K562 treated with DMSO at 1 percent for 48 hours (cell line): ENCODE data around the gene NLRP6. TPM values are rescaled to one million over a fixed set of nuclear protein-coding genes. Genes with fewer than 3 reads are reported as not detected.

Experiments used
- total RNA-seq: library from RNA; unstranded; fragments of 300-600 nt; gene quantifications from 2 replicates; pipeline ENCODE4 v1.2.3, GENCODE V29; 2022; ENCODE audit warnings: low replicate concordance; ENCODE audit errors: extremely low read depth

The NLRP6 gene
- not detected in 2 replicates for total RNA-seq

DNA sequence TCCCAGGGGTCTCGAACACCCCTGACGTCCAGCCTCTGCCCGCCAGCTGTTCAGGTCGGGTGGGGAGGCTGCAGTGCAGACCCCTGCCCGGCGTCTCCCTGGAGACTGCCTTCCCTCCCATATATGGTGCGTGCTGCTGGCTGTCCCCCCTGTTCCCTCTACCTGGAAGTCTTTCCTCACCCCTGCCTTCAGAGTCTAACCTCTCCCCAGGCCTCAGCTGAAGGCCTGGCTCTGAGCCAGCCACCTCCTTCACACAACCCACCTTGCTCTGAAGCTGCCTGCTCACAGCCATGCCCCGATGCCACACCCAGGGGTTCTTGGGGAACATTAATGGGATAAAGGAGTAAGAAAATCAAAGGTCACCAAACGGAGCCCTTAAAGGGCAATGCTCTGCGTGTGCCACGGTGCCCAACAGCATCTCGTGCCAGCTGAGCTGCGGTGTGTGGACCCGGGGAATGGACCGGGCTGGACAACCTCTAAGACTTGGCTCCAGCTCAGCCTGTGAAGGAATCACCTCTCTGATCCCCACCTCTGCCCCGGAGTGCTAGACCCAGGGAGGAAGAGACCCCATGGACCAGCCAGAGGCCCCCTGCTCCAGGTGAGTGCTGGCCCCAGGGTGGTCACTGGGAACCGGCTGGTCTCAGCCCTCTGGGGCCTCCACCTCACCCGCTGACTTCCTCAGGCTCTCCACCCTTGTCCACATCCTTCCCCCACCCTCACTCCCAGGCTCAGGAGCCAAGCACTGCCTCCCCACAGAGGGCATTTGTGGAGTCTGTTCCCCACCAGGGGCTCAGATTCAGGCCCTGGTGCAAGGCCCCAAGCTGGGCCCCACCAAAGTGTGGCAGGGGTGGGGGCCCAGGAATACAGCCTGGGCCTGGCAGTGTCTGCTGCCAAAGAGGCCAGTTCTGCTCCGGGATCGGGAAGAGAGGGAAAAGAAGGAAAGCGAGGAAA, at the start of gene NLRP6:
NLRP6 (plus strand) TSS at position 407 of the 951 bp plus-strand sequence; CDS start at position 570, 163 bp downstream.

DNA sequence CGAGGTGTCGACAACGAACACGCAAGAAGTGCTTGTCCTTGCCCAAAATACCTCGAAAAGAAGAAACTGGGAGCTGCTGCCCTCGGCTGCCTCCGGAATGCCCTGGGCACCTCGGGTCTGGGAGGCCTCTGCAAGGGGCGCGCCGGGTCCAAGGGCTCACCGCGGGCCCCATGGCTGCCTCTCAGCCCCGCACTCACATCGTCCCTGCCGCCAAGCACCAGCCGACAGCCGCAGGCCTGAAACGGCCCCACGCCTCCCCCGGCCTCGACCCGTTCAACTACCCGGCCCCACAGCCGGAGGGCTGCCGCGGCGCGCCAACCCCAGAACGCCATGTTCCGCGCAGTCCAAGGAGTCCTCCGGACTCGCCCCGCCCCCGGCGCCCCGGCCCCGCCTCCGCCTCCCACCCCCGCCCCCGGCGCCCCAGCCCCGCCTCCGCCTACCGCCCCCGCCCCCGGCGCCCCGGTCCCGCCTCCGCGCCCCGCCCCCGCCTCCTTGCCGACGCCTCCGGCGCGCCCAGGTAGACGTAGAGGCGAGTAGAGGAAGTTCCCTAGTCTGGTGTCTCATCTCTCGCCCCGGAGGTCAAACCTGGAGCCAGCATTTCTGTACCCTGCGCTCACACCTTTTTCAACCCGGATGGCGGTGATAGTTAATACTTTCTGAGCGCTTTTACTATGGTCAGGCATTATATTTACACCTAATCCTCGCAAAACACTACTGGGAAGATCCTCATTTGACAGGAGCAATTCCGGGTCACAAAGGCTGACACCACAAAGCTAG, 42.0 kb upstream of the NLRP6 start, which contains the start of gene SIRT3:
SIRT3 (minus strand) TSS at position 346 of the 777 bp plus-strand sequence; CDS start at position 332, 14 bp downstream.

DNA sequence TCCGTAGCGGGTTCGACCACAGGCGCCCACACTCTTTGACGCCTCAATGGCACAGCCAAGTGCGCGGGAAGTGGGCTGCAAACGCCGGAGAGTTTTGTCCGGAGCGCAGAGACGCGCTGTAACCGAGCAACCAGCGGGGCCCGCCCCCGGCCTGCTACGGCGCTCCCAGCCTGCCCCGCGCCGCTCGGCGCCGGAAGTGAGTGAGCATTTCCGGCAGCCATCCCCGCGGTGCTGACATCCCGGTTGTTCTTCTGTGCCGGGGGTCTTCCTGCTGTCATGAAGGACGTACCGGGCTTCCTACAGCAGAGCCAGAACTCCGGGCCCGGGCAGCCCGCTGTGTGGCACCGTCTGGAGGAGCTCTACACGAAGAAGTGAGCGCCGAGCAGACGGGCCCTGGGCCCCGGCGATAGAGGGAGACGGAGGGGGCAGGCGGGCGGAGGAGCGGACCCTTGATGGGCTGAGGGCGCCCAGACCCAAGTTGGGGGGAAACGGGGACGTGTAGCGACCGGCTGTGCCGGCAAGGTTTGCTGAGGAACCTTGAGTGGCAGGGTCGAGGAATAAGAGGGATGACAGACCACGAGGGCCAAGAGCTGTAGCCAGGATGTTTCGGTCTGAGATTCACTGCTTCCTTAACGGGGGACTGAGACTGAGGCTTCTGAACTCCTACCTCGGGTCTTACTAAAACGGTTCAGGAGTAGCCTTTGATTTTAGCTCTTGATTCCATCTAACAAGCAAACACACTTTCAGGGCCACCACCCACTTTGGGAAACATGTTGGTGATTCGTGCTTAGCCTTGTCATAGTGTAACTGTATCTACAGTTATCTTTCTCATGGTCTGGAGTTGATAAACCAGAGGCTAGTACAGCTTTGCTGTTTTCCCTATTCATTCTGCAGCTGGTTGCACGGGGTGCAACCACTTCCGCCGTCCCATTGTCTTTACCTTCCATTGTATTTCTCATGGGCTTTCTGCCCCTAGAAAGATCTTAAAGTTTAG, 41.1 kb upstream of the NLRP6 start, which contains the start of gene PSMD13:
PSMD13 (plus strand) TSS at position 203 of the 994 bp plus-strand sequence; CDS start at position 277, 74 bp downstream.

DNA sequence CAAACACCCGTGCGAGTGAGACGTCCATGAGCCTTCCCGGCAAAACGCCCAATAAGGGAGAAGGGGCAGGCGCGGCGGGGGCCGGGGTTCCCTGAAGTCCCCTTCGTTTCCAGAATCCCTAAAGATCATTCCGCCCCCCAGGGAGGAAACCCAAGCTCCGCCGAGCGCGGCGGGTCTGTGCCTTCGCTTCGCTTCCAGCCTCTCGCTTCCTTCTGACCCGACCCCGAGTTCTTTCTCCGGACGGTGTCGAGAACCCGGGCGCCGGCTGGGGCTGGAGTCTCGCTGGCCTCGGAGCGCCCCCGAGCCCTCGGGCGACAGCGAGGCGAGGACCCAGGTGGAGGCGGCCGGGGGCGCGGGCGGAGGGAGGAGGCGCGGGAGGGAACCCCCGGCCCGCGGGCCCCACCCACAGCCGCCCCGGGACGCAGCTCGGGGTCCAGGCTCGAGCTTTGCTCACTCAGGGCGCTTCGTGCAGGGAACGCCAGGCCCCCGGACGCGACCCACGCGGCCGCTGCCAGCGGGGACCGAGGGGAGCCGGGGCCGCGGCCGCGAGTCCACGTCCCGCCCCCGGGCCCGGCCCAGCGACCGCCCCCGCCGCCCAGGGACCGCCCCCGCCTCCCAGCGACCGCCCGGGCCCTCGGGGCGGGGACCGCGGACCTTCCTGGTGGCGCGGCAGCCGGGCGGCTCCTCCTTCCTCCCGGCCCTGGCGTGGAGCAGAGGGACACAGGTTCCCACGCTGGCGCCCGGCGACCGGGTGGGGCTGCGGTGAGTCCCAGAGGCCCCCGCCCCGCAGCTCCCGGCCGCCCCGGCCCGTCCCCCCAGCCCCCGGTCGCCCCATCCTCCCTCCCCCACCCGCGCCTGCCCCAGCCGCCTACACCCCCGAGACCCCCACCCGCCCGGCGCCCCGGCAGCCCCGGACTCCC, 10.5 kb downstream of the NLRP6 start, which contains the start of gene PGGHG:
PGGHG (plus strand) TSS at position 649 of the 920 bp plus-strand sequence. CDS start 691 bp downstream, outside the sequence.

DNA sequence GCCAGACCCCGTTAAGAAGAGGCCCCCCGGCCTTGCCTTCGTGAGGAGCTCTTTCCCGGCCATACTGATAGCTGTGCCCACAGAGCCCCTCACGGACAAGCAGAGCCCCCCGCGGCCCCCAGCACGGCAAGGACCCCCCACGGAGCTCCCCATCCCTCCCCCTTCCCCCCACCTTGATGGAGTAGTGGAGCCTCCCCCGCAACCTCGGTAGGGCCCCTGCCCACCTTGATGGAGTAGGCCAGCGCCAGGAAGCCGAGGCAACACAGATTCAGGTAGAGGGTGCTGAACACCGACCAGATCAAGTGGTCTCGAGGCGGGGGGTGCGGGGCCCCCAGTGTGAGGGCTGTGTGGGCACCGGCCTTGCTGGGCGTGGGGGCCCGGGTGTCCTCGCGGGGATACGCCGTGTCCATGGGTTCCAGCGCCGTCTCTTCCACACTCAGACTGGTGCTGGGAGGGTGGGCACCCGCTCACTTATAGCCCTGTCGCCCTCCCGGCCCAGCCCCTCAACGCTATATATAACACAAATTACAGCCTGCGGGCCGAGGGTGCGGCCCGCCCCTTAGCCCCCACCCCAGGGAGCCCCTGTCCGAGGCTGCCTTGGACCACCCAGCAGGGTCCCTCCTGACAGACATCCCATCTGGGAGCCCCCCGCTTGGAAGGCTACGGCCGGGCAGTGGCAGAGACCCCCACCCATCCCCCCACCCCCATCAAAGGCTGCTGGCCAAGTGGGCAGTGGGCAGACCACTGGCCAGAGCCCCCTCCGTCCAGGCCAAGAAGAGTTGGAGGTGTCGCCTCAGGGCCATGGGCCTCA, 21.1 kb downstream of the NLRP6 start, which contains the start of gene IFITM5:
IFITM5 (minus strand) TSS at position 446 of the 811 bp plus-strand sequence; CDS start at position 410, 36 bp downstream.

DNA sequence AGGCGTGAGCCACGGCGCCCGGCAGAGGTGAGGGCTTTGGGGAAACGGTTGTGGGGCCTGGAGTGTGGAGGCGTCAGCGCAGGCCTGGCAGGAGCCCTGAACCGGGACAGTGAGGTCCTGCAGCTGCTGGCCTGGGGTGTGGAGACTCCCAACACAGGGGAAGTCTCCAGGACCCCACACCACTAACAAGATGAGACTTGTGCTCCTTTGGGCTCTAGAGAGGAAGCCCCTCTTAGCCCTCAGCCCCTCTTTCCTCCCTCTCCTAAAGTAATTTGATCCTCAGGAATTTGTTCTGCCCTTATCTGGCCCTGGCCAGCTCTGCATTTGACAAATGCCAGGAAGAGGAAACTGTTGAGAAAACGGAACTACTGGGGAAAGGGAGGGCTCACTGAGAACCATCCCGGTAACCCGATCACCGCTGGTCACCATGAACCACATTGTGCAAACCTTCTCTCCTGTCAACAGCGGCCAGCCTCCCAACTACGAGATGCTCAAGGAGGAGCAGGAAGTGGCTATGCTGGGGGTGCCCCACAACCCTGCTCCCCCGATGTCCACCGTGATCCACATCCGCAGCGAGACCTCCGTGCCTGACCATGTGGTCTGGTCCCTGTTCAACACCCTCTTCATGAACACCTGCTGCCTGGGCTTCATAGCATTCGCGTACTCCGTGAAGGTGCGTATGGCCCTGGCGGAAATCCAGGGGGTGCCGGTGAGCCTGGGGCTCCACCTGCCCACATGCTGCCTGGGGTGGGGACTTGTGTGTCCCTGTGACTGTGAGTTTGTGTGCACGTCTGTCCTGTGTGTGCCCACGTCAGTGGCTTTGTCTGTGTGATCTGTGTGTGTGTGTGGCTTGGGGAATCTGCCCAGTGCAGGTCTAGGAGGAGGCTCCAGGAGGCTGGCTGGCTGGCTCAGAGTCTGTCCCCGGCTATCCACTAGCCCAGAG, 29.8 kb downstream of the NLRP6 start, which contains the start of gene IFITM2:
IFITM2 (plus strand) TSS at position 51 of the 943 bp plus-strand sequence; CDS start at position 428, 377 bp downstream.

DNA sequence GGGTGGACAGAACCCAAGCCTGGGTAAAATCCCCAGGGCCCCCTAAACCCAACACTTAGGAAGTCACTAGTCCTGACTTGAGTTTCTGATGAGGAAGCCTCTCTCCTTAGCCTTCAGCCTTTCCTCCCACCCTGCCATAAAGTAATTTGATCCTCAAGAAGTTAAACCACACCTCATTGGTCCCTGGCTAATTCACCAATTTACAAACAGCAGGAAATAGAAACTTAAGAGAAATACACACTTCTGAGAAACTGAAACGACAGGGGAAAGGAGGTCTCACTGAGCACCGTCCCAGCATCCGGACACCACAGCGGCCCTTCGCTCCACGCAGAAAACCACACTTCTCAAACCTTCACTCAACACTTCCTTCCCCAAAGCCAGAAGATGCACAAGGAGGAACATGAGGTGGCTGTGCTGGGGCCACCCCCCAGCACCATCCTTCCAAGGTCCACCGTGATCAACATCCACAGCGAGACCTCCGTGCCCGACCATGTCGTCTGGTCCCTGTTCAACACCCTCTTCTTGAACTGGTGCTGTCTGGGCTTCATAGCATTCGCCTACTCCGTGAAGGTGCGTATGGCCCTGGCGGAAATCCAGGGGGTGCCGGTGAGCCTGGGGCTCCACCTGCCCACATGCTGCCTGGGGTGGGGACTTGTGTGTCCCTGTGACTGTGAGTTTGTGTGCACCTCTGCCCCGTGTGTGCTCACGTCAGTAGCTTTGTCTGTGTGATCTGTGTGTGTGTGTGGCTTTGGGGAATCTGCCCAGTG, 35.8 kb downstream of the NLRP6 start, which contains the start of gene IFITM1:
IFITM1 (plus strand) TSS at position 254 of the 767 bp plus-strand sequence; CDS start at position 385, 131 bp downstream.

Other genes starting within 250 kb of the NLRP6 start
- gene SCGB1C1, start 85.3 kb upstream of the NLRP6 start, total RNA-seq = not detected in 2 replicates
- gene BET1L, start 71.0 kb upstream of the NLRP6 start, total RNA-seq = not detected in 2 replicates
- not detected in 2 replicates for gene RIC8A, start 70.7 kb upstream of the NLRP6 start, total RNA-seq
- not detected in 2 replicates for gene SIRT3, start 42.1 kb upstream of the NLRP6 start, total RNA-seq
- gene PSMD13, start 41.4 kb upstream of the NLRP6 start, total RNA-seq = not detected in 2 replicates
- not detected in 2 replicates for gene PGGHG, start 10.7 kb downstream of the NLRP6 start, total RNA-seq
- not detected in 2 replicates for gene IFITM5, start 21.1 kb downstream of the NLRP6 start, total RNA-seq
- gene IFITM2, start 29.4 kb downstream of the NLRP6 start, total RNA-seq = 1,297 TPM in 1 of 2 replicates, not detected in the other
- gene IFITM1, start 35.6 kb downstream of the NLRP6 start, total RNA-seq = 1,098 TPM in 1 of 2 replicates, not detected in the other
- gene IFITM3, start 42.5 kb downstream of the NLRP6 start, total RNA-seq = not detected in 2 replicates
- gene B4GALNT4, start 91.1 kb downstream of the NLRP6 start, total RNA-seq = not detected in 2 replicates
- gene PKP3, start 115.8 kb downstream of the NLRP6 start, total RNA-seq = not detected in 2 replicates
- not detected in 2 replicates for gene SIGIRR, start 136.6 kb downstream of the NLRP6 start, total RNA-seq
- gene ANO9, start 163.6 kb downstream of the NLRP6 start, total RNA-seq = not detected in 2 replicates
- gene PTDSS2, start 171.9 kb downstream of the NLRP6 start, total RNA-seq = not detected in 2 replicates
- gene RNH1, start 228.8 kb downstream of the NLRP6 start, total RNA-seq = not detected in 2 replicates